ENCODE results near the gene ZC3H12A.

Gene ZC3H12A

DNA sequence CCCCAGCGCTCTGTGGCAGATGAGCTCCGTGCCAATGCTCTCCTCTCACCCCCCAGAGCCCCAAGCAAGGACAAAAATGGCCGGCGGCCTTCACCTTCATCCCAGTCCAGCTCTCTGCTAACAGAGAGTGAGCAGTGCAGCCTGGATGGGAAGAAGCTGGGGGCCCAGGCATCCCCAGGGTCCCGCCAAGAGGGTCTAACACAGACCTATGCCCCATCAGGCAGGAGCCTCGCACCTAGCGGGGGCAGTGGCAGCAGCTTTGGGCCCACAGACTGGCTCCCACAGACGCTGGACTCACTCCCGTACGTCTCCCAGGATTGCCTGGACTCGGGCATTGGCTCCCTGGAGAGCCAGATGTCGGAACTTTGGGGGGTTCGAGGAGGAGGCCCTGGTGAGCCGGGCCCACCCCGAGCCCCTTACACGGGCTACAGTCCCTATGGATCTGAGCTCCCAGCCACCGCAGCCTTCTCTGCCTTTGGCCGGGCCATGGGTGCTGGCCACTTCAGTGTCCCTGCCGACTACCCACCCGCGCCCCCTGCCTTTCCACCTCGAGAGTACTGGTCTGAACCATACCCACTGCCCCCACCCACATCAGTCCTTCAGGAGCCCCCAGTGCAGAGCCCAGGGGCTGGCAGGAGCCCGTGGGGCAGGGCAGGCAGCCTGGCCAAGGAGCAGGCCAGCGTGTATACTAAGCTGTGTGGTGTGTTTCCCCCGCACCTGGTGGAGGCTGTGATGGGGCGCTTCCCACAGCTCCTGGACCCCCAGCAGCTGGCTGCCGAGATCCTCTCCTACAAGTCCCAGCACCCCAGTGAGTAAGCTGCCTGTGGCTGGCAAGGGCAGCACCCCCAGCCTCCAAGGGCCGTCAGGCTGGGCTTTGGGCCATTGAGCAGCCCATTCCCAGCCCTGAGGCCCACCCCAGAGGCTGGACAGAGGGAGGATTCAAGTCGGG lies 8.7 kb downstream of the ZC3H12A start:
- ATAC-seq, result no peak
- no peak for TF ChIP-seq ESRRG (CRISPR knock-in tag; IDR thresholded peaks at IDR 0.05)
- TF ChIP-seq RARB (CRISPR knock-in tag; IDR thresholded peaks at IDR 0.05), result no peak
- TF ChIP-seq, protein P1, sequence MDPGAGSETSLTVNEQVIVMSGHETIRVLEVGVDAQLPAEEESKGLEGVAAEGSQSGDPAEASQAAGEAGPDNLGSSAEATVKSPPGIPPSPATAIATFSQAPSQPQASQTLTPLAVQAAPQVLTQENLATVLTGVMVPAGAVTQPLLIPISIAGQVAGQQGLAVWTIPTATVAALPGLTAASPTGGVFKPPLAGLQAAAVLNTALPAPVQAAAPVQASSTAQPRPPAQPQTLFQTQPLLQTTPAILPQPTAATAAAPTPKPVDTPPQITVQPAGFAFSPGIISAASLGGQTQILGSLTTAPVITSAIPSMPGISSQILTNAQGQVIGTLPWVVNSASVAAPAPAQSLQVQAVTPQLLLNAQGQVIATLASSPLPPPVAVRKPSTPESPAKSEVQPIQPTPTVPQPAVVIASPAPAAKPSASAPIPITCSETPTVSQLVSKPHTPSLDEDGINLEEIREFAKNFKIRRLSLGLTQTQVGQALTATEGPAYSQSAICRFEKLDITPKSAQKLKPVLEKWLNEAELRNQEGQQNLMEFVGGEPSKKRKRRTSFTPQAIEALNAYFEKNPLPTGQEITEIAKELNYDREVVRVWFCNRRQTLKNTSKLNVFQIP (CRISPR knock-in tag; IDR thresholded peaks at IDR 0.05; ENCODE audit: borderline replicate concordance, low read depth), result no peak
- TF ChIP-seq GLIS3 (CRISPR knock-in tag; IDR thresholded peaks at IDR 0.05), result no peak
- TF ChIP-seq ZNF565 (CRISPR knock-in tag; conservative IDR thresholded peaks at IDR 0.05; ENCODE audit: low read depth), result no peak
- TF ChIP-seq PPARA (CRISPR knock-in tag; IDR thresholded peaks at IDR 0.05; ENCODE audit: borderline replicate concordance), result no peak
- TF ChIP-seq SNAI2 (CRISPR knock-in tag; IDR thresholded peaks at IDR 0.05), result no peak
- TF ChIP-seq, protein P2, sequence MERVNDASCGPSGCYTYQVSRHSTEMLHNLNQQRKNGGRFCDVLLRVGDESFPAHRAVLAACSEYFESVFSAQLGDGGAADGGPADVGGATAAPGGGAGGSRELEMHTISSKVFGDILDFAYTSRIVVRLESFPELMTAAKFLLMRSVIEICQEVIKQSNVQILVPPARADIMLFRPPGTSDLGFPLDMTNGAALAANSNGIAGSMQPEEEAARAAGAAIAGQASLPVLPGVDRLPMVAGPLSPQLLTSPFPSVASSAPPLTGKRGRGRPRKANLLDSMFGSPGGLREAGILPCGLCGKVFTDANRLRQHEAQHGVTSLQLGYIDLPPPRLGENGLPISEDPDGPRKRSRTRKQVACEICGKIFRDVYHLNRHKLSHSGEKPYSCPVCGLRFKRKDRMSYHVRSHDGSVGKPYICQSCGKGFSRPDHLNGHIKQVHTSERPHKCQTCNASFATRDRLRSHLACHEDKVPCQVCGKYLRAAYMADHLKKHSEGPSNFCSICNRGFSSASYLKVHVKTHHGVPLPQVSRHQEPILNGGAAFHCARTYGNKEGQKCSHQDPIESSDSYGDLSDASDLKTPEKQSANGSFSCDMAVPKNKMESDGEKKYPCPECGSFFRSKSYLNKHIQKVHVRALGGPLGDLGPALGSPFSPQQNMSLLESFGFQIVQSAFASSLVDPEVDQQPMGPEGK (CRISPR knock-in tag; IDR thresholded peaks at IDR 0.05; ENCODE audit: borderline replicate concordance), result no peak
- TF ChIP-seq, protein P3, sequence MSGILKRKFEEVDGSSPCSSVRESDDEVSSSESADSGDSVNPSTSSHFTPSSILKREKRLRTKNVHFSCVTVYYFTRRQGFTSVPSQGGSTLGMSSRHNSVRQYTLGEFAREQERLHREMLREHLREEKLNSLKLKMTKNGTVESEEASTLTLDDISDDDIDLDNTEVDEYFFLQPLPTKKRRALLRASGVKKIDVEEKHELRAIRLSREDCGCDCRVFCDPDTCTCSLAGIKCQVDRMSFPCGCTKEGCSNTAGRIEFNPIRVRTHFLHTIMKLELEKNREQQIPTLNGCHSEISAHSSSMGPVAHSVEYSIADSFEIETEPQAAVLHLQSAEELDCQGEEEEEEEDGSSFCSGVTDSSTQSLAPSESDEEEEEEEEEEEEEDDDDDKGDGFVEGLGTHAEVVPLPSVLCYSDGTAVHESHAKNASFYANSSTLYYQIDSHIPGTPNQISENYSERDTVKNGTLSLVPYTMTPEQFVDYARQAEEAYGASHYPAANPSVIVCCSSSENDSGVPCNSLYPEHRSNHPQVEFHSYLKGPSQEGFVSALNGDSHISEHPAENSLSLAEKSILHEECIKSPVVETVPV (CRISPR knock-in tag; IDR thresholded peaks at IDR 0.05), result no peak
- TF ChIP-seq BACH2 (CRISPR knock-in tag; IDR thresholded peaks at IDR 0.05; ENCODE audit: borderline replicate concordance), result no peak
- TF ChIP-seq ZFP30 (CRISPR knock-in tag; IDR thresholded peaks at IDR 0.05), result no peak

- no peak for TF ChIP-seq ZFP30 (CRISPR knock-in tag; IDR thresholded peaks at IDR 0.05)
- no peak for ATAC-seq
Observed at GRCh38 chr1:37483785-37484184, 9.4 kb downstream of the ZC3H12A start.

GRCh38 chr1:37484325-37485051 lies 10.1 kb downstream of the ZC3H12A start:
- ATAC-seq, result no peak
- no peak for TF ChIP-seq ISL1 (CRISPR knock-in tag; IDR thresholded peaks at IDR 0.05)
- TF ChIP-seq CSDC2 (CRISPR knock-in tag; IDR thresholded peaks at IDR 0.05), result no peak
- TF ChIP-seq, protein P3 (CRISPR knock-in tag; IDR thresholded peaks at IDR 0.05), result no peak
- no peak for TF ChIP-seq ZFP3 (CRISPR knock-in tag; IDR thresholded peaks at IDR 0.05)
- TF ChIP-seq ZNF70 (CRISPR knock-in tag; IDR thresholded peaks at IDR 0.05), result no peak
- TF ChIP-seq TOX (CRISPR knock-in tag; IDR thresholded peaks at IDR 0.05; ENCODE audit: borderline replicate concordance), result no peak
- no peak for TF ChIP-seq RARB (CRISPR knock-in tag; IDR thresholded peaks at IDR 0.05)
- TF ChIP-seq PPARA (CRISPR knock-in tag; IDR thresholded peaks at IDR 0.05; ENCODE audit: borderline replicate concordance), result no peak
- no peak for TF ChIP-seq ZNF565 (CRISPR knock-in tag; conservative IDR thresholded peaks at IDR 0.05; ENCODE audit: low read depth)

DNA sequence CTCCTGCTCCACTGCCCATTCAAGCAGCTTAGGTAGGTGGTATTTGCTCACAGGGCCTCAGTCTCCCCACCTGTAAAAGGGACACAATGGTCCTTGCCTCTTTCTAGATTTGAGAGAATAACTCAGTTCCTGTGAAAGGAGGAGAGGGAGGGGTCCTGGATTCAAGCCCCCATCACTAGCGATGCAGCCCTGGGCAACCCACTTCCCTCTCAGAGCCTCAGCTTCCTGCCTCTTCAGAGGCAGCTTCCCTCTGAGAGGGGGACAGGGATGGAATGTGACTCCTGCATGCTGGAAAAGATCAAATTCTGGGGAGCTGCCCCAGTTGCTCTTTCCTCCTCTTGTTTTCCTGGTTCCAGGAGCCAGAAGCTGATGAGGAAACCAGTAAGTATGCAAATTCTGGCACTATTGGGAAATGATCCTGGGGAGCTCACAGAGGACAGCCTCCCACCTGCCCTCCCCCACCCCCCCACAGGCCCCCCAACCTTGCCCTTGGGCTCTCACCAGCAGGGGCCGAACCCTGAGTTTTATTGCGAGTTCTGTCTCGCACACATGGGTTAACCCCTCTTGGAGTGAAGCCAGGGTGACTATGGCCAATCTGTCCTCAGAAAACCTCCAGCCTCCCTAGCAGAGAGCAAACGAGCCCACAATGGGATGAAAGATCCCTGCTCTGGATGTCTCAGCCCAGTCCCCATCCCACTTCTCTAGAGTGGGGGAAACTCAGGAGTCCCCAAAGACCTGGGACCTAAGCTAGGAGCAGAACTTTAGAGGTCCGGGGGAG lies 11.7 kb downstream of the ZC3H12A start:
- 0 out of 3 replicates have a peak, but pooled peaks have one; percentile 2 for ATAC-seq
- TF ChIP-seq, protein P4, sequence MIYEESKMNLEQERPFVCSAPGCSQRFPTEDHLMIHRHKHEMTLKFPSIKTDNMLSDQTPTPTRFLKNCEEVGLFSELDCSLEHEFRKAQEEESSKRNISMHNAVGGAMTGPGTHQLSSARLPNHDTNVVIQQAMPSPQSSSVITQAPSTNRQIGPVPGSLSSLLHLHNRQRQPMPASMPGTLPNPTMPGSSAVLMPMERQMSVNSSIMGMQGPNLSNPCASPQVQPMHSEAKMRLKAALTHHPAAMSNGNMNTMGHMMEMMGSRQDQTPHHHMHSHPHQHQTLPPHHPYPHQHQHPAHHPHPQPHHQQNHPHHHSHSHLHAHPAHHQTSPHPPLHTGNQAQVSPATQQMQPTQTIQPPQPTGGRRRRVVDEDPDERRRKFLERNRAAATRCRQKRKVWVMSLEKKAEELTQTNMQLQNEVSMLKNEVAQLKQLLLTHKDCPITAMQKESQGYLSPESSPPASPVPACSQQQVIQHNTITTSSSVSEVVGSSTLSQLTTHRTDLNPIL (CRISPR knock-in tag; IDR thresholded peaks at IDR 0.05; ENCODE audit: low read depth), result no peak
- TF ChIP-seq PPARA (CRISPR knock-in tag; IDR thresholded peaks at IDR 0.05; ENCODE audit: borderline replicate concordance), result no peak
- TF ChIP-seq, protein P3 (CRISPR knock-in tag; IDR thresholded peaks at IDR 0.05), result no peak
